ENCODE results near the gene GRAMD1C.
A peak's percentile ranks its signal among the peaks of the same experiment; 100 is the strongest.

Gene GRAMD1C

DNA sequence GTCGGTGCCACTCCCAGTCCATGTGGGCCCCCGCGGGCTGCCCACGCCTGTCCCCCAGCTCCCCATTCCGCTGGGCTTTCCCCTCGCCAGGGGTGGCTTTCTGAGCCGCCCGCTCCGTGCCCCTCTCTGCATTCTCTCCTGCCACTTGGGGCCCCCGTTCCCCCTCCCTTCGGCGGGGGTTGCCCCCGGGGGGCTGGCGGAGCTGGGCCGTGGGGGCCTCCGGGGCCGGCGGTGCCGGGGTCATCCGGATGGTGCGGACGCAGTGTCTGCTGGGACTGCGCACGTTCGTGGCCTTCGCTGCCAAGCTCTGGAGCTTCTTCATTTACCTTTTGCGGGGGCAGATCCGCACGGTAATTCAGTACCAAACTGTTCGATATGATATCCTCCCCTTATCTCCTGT lies 46.5 kb downstream of the GRAMD1C start:
- TF ChIP-seq Cebpa-rat (IDR thresholded peaks at IDR 0.05), result no peak
- H3K27me3 ChIP-seq, result no peaks in the 10 kb centered on the region
- no peak overlapping the region for H3K4me3 ChIP-seq
- H3K27ac ChIP-seq, result no peak overlapping the region
- no peak overlapping the region for H3K9ac ChIP-seq
- no peaks in the 10 kb centered on the region for H4K20me1 ChIP-seq
- no peaks in the 10 kb centered on the region for H3K36me3 ChIP-seq
- no peak overlapping the region for H3K4me2 ChIP-seq
- H3K4me1 ChIP-seq, result no peaks in the 10 kb centered on the region
- peaks cover 0 to 15% (median 4%) of the 10 kb centered on the region in 11 experiments; a peak in 12 of 22 replicates for H3K9me3 ChIP-seq (replicated peaks in 1 of 11)

DNA sequence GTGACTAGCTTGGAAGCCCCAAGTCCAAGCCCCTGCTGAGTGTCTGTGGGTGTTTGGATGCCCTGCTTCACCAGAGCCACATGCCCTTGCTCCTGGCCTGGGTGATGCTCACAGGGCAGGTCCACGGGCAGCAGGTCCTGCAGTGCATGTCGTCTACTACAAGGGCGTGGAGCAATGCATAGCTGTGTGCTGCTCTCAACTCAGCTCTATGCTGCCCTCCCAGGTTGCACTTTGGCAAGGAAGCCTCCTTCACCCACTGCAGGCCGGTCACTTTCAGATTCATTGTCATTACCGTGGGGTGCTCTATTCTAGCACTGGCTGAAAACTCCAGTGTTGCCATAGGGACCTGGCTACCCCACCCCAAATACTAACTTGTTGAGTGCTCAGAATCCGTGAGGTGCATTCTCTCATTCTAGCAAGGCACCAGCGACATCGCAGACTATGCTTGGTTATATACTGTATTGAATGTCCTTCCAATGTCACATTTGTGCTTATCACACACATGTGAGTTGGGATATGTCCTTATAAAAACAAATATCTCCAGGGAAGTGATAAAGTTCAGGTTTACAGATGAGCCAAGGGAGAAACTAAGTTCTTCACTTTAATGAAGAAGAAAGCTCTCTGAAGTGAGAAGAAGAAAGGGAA lies 51.8 kb downstream of the GRAMD1C start:
- TF ChIP-seq Cebpa-rat (IDR thresholded peaks at IDR 0.05), result no peak
- Histone ChIP-seq H3K4me1 (no peaks in the 10 kb centered on the region), H3K27ac (no peak overlapping the region), H3K4me3 (no peak overlapping the region), H4K20me1 (no peaks in the 10 kb centered on the region), H3K9me3 (replicated peaks in 1 of 11) (peaks cover 0 to 2% (median 0%) of the 10 kb centered on the region in 11 experiments; a peak in 5 of 22 replicates), H3K4me2 (no peak overlapping the region), H3K27me3 (no peaks in the 10 kb centered on the region), H3K36me3 (no peaks in the 10 kb centered on the region), H3K9ac (no peak overlapping the region)

DNA sequence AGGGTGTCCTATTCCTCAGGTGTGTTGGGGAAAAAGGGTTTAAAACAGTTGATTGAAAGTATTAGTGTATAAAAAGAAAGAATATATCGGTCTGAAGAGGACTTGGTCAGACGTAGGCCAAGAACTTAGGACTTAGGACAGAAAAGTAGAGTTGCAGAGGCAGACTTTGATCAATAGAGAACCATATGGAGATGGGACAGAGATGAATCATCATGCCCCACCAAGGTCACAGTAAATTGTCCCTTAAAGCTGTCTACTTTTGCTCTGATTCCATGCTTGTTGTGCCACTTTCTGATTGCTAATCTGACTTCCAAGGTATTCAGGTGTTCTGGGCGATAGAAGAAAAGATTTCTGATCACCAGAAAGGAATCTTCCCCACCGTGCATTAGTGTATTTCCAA lies 56.3 kb downstream of the GRAMD1C start:
- H4K20me1 ChIP-seq, result no peaks in the 10 kb centered on the region
- H3K4me3 ChIP-seq, result no peak overlapping the region
- peaks cover 14 to 30% (median 24%) of the 10 kb centered on the region in 10 experiments for H3K4me1 ChIP-seq
- no peaks in the 10 kb centered on the region for H3K36me3 ChIP-seq
- no peak overlapping the region for H3K27ac ChIP-seq
- H3K9ac ChIP-seq, result no peak overlapping the region
- no peak overlapping the region for H3K4me2 ChIP-seq
- TF ChIP-seq Cebpa-rat (IDR thresholded peaks at IDR 0.05), result no peak
- H3K27me3 ChIP-seq, result no peaks in the 10 kb centered on the region
- no peaks in the 10 kb centered on the region for H3K9me3 ChIP-seq (replicated peaks in 1 of 11)

DNA sequence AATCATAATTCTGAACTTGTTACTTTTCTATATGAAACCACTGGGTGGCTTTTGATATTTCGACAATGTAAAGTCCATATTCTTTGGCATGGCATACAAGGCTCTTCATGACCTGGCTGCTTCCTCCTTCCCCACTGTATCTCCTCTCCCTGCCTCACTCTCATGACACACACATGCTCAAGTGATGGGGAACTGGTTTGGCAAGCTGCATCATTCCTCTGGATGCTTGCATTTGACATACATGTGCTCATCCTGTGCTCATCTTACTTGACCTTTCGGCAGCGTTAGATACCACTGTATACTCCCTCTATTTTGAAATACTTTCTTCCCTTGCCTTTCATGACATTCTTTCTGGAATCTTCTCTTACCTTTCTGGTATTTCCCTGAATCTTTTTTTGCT lies 57.4 kb downstream of the GRAMD1C start:
- no peak for TF ChIP-seq Cebpa-rat (IDR thresholded peaks at IDR 0.05)
- no peak overlapping the region for H3K27ac ChIP-seq
- H3K4me1 ChIP-seq, result peaks cover 16 to 33% (median 29%) of the 10 kb centered on the region in 10 experiments
- H3K9ac ChIP-seq, result no peak overlapping the region
- no peaks in the 10 kb centered on the region for H3K36me3 ChIP-seq
- H3K9me3 ChIP-seq (replicated peaks in 1 of 11), result no peaks in the 10 kb centered on the region
- no peak overlapping the region for H3K4me2 ChIP-seq
- no peaks in the 10 kb centered on the region for H3K27me3 ChIP-seq
- H3K4me3 ChIP-seq, result no peak overlapping the region
- H4K20me1 ChIP-seq, result no peaks in the 10 kb centered on the region

DNA sequence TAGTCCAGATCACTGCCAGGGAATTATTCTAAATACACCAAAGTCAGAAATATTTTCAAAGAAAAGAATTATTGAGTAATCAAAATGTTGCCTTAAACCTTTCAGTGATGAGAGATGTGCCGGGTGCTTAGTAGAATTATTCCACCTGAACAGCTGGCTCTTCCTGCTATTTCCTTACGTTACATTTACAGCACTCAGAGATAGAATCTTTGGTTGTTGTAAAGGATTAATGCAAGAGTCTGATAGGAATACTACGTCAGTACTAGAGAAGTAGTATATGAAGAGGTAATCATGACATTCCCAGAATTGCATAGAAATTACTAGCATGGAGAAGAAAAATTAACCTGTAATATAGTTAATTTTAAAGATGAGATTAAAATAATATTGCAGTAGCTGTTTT lies 58.3 kb downstream of the GRAMD1C start:
- Histone ChIP-seq H3K27ac (peak overlapping the region in 2 of 11 experiments; percentile 33 to 44; a peak in 3 of 22 replicates), H3K9ac (no peak overlapping the region), H4K20me1 (no peaks in the 10 kb centered on the region), H3K4me2 (peak overlapping the region in 8 of 11 experiments; percentile 3 to 71 (median 42); a peak in 7 of 22 replicates), H3K36me3 (no peaks in the 10 kb centered on the region), H3K27me3 (no peaks in the 10 kb centered on the region), H3K9me3 (replicated peaks in 1 of 11) (no peaks in the 10 kb centered on the region), H3K4me3 (no peak overlapping the region), H3K4me1 (peaks cover 16 to 33% (median 29%) of the 10 kb centered on the region in 10 experiments)
- TF ChIP-seq Cebpa-rat (IDR thresholded peaks at IDR 0.05), result no peak

DNA sequence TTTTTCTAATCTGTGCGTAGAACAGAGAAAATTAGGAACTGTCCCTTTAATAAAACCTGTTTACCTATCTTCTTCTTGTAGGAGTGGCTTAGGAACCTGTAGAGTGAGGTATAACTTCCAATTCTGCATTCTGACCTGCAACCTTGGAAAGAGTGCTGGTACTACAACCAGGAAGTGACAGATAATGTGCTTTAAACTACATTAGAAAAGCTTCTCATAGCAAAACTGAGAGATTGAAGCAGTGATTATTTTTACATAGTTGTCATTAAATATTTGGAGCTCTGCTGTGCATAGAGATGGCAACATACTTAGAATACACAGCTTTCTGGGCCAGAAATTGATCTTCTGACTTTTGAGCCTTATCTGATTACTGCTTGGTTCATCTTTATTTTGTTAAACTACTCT lies 58.8 kb downstream of the GRAMD1C start:
- H3K27me3 ChIP-seq, result no peaks in the 10 kb centered on the region
- H4K20me1 ChIP-seq, result no peaks in the 10 kb centered on the region
- H3K27ac ChIP-seq, result peak overlapping the region in 9 of 11 experiments; percentile 1 to 84 (median 44); a peak in 12 of 22 replicates
- H3K9ac ChIP-seq, result no peak overlapping the region
- H3K4me1 ChIP-seq, result peaks cover 16 to 33% (median 29%) of the 10 kb centered on the region in 10 experiments
- no peaks in the 10 kb centered on the region for H3K9me3 ChIP-seq (replicated peaks in 1 of 11)
- peak overlapping the region in 10 of 11 experiments; percentile 3 to 71 (median 42); a peak in 17 of 22 replicates for H3K4me2 ChIP-seq
- H3K4me3 ChIP-seq, result no peak overlapping the region
- TF ChIP-seq Cebpa-rat (IDR thresholded peaks at IDR 0.05), result no peak
- H3K36me3 ChIP-seq, result no peaks in the 10 kb centered on the region

DNA sequence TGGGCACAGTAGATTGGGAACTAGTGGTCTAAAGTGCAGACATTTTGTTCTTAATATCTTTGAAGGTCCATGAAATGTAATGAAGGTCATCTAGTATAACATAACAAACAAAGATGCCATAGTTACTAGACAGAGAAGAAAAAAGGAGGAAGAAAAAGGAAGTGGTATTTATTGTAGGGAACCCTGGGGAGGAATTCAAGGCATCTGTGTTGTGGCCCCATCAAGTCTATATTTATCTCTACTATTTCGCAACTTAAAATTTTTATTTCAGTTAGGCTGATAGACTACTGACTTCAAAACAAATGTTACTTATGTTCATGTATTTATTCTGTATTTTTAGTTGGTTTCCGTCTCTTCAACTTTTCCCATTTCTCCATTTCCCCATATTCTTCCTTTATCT lies 60.3 kb downstream of the GRAMD1C start:
- Histone ChIP-seq H3K4me3 (peak overlapping the region in 1 of 10 experiments; percentile 9; a peak in 1 of 20 replicates), H3K9ac (peak overlapping the region in 6 of 11 experiments; percentile 2 to 48 (median 31); a peak in 7 of 22 replicates), H3K27me3 (no peaks in the 10 kb centered on the region), H3K4me1 (peaks cover 16 to 33% (median 29%) of the 10 kb centered on the region in 10 experiments), H4K20me1 (no peaks in the 10 kb centered on the region), H3K4me2 (peak overlapping the region; percentile 29 to 83 (median 60); a peak in 21 of 22 replicates), H3K27ac (peak overlapping the region; percentile 29 to 85 (median 76); a peak in 21 of 22 replicates), H3K9me3 (replicated peaks in 1 of 11) (no peaks in the 10 kb centered on the region), H3K36me3 (no peaks in the 10 kb centered on the region)
- peak in 4 of 11 experiments; percentile 47 to 90 (median 72); a peak in 7 of 22 replicates for TF ChIP-seq Cebpa-rat (IDR thresholded peaks at IDR 0.05)

DNA sequence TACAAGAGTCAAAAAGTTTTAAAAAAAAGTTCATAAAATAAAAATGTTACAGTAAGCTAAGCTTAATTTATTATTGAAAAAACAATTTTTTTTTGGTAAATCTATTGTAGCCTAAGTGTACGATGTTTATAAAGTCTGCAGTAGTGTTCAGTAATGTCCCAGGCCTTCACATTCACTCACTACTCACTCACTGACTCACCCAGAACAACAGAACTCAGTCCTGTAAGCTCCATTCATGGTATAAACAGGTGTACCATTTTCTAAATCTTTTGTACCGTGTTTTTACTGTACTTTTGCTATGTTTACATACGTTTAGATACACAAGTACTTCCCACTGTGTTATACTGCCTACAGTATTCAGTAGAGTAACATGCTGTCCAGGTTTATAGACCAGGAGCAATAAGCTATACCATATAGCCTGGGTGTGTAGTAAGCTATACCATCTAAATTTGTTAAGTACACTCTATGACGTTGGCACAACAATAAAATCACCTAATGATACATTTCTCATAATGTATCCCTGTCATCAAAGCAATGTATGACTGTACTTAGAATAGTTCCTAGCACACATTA lies 68.1 kb downstream of the GRAMD1C start:
- peaks cover 0 to 8% (median 0%) of the 10 kb centered on the region in 11 experiments; a peak in 7 of 22 replicates for H3K9me3 ChIP-seq (replicated peaks in 1 of 11)
- H3K4me2 ChIP-seq, result no peak overlapping the region
- no peak overlapping the region for H3K9ac ChIP-seq
- H3K27me3 ChIP-seq, result no peaks in the 10 kb centered on the region
- TF ChIP-seq Cebpa-rat (IDR thresholded peaks at IDR 0.05), result no peak
- no peaks in the 10 kb centered on the region for H3K4me1 ChIP-seq
- no peaks in the 10 kb centered on the region for H3K36me3 ChIP-seq
- H3K4me3 ChIP-seq, result no peak overlapping the region
- no peak overlapping the region for H3K27ac ChIP-seq
- no peaks in the 10 kb centered on the region for H4K20me1 ChIP-seq

DNA sequence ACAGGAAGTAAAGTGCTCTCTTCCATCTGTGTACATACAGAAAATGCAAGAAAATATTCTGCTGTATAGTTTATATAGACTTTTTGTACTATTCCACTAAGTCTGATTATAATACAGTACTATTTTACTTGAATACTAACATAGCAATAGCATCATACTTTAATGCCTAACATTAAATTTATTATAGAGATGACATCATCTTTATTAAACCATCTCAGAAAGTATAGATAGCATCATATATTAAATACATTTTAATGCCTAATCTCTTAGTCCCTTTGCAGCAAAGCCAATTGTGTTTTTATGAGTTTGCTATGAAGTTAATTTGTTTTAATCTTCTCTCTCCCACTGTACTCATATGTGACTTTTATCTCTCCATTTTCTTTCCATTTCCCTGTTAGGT lies 69.5 kb downstream of the GRAMD1C start:
- TF ChIP-seq Cebpa-rat (IDR thresholded peaks at IDR 0.05), result no peak
- no peak overlapping the region for H3K4me3 ChIP-seq
- H4K20me1 ChIP-seq, result no peaks in the 10 kb centered on the region
- H3K36me3 ChIP-seq, result no peaks in the 10 kb centered on the region
- H3K27ac ChIP-seq, result no peak overlapping the region
- H3K27me3 ChIP-seq, result no peaks in the 10 kb centered on the region
- H3K4me2 ChIP-seq, result no peak overlapping the region
- no peak overlapping the region for H3K9ac ChIP-seq
- H3K4me1 ChIP-seq, result no peaks in the 10 kb centered on the region
- H3K9me3 ChIP-seq (replicated peaks in 1 of 11), result peaks cover 0 to 8% (median 0%) of the 10 kb centered on the region in 11 experiments; a peak in 7 of 22 replicates
